ENCODE measurements around the gene PLRG1. TPM values are rescaled to one million over a fixed set of nuclear protein-coding genes. Genes with fewer than 3 reads are reported as not detected.
A peak's percentile ranks its signal among the peaks of the same experiment; 100 is the strongest.

PLRG1 gene
- total RNA-seq, 1 donor from 2014 or later = 55.7 TPM

DNA sequence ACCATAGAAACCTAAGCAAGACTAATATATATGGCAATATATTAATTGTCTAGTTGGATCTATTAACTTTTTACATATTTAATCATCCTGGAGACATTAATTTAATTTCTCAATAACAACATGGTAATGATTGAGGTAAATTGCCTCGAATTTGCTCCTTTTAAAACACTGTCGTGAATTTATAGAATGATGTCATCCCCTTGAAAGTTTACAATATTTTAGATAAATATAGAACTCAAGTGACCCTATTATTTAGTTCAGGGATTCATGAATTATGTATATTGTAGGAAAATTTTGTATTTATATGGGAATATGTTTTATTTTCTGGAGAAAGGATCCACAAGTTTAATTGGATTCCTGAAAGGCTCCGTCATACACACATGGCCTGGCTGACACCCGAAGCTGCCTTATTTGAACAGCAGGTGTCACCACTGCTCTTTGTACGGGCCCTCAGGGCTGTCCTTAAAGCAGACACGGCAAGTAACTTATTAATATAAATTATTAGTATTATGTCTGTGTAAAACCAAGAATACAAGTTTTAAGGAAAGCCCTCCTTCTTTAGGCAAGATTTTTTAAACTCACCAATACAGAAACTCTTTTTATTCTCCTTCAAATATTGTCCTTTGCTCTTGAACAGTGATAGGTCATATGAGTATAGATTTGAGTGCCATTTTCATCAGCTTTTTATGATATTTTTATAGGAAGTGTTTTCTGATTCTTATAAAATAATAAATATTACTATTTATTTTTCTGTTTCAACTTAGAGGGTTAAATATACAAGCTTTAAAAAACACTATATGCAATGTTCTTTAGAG, 1.9 kb upstream of the PLRG1 start:
- peaks cover 12% of the 10 kb centered on the region for H3K36me3 ChIP-seq
- no peaks in the 10 kb centered on the region for H3K9me3 ChIP-seq
- H3K27ac ChIP-seq = no peak overlapping the region
- peaks cover 25% of the 10 kb centered on the region for H3K4me1 ChIP-seq
- intact Hi-C loops (cut with DNase I) = loop anchor here (10.0 kb wide), 1 partner anchor 63 kb away; the partner anchor contains the start of gene FGG
- TF ChIP-seq, protein P1, sequence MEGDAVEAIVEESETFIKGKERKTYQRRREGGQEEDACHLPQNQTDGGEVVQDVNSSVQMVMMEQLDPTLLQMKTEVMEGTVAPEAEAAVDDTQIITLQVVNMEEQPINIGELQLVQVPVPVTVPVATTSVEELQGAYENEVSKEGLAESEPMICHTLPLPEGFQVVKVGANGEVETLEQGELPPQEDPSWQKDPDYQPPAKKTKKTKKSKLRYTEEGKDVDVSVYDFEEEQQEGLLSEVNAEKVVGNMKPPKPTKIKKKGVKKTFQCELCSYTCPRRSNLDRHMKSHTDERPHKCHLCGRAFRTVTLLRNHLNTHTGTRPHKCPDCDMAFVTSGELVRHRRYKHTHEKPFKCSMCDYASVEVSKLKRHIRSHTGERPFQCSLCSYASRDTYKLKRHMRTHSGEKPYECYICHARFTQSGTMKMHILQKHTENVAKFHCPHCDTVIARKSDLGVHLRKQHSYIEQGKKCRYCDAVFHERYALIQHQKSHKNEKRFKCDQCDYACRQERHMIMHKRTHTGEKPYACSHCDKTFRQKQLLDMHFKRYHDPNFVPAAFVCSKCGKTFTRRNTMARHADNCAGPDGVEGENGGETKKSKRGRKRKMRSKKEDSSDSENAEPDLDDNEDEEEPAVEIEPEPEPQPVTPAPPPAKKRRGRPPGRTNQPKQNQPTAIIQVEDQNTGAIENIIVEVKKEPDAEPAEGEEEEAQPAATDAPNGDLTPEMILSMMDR (IDR thresholded peaks at IDR 0.05) = peak; percentile 92
- H3K4me3 ChIP-seq = no peak overlapping the region
- no peaks in the 10 kb centered on the region for H3K27me3 ChIP-seq (ENCODE audit: low read depth)
- ATAC-seq (peak; percentile 80 to 82), DNase-seq (peak; percentile 74)

DNA sequence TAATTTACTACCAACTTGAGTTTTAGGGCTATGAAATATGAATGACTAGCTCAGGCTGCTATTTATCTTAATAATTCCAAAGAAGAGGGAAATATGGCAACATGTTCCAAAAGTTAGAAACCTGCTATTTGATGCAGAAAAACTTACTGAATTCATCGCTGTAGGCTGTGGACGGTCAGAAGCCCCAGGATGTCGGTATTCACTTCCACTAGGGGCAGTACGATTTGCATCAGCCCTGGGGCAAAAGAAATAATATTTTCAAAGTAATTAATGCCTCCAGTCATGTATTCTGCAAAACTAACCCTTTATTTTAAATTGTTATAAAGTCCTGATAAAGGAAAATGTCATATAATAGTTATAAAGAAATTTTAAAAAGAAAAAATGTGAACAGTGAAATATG, 4.5 kb downstream of the PLRG1 start:
- ATAC-seq = no peak
- no peak overlapping the region for H3K4me3 ChIP-seq
- H3K27ac ChIP-seq = no peak overlapping the region
- TF ChIP-seq, protein P1 (IDR thresholded peaks at IDR 0.05) = no peak
- H3K4me1 ChIP-seq = peaks cover 22% of the 10 kb centered on the region
- H3K9me3 ChIP-seq = no peaks in the 10 kb centered on the region
- intact Hi-C loops (cut with DNase I) = no loop called here
- peaks cover 75% of the 10 kb centered on the region for H3K36me3 ChIP-seq
- no peaks in the 10 kb centered on the region for H3K27me3 ChIP-seq (ENCODE audit: low read depth)
- no peak for DNase-seq

DNA sequence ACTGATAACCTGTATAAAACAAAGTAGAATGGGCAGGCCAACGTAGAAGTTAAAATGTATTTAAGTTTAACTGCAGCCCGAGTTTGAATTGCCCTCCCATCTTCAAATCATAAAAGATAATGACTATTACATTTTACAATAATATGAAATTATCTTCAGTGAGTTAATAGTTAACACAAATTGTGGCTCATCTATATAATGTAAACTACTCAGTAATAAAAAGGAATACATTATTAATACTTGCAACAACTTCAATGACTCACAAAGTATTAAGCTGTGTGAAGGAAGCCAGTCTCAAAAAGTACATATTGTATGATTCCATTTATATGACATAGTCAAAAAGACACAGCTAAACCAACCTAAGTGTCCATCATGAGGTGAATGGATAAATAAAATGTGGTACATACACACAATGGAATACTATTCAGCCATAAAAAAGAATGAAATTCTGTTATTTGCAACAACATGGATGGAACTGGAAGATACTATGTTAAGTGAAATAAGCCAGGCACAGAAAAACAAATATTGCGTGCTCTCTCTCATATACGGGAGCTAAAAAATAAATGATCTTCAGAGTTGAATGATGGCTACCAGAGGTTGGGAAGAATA, 7.8 kb downstream of the PLRG1 start:
- no peaks in the 10 kb centered on the region for H3K27me3 ChIP-seq (ENCODE audit: low read depth)
- no peaks in the 10 kb centered on the region for H3K9me3 ChIP-seq
- DNase-seq (no peak), ATAC-seq (no peak)
- intact Hi-C loops (cut with DNase I) = no loop called here
- H3K27ac ChIP-seq = no peak overlapping the region
- TF ChIP-seq, protein P1 (IDR thresholded peaks at IDR 0.05) = no peak
- H3K4me3 ChIP-seq = no peak overlapping the region
- H3K36me3 ChIP-seq = peaks cover 100% of the 10 kb centered on the region
- no peaks in the 10 kb centered on the region for H3K4me1 ChIP-seq

DNA sequence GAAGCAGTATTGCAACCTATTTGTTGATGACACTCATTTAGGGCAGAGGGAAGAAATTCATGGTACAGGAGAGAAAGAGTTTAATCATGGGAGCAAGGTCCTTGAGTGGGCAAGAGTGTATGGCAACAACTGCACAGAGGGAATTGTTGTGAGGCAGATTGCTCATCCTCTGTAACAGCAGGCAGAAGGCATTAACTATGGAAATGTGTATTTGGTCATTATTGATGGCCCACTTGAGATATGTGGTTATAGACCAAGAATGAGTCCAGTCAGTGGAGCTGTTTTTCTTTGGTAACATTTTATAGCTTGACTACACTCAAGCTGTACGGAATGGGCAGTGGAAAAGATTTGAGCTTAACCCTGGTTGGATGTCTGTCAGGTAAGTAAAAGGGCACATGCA, 15.9 kb downstream of the PLRG1 start:
- TF ChIP-seq, protein P1 (IDR thresholded peaks at IDR 0.05) = no peak
- H3K27me3 ChIP-seq (ENCODE audit: low read depth) = no peaks in the 10 kb centered on the region
- ATAC-seq = no peak
- no peak overlapping the region for H3K4me3 ChIP-seq
- DNase-seq = no peak
- intact Hi-C loops (cut with DNase I) = no loop called here
- H3K27ac ChIP-seq = no peak overlapping the region
- peaks cover 46% of the 10 kb centered on the region for H3K36me3 ChIP-seq
- H3K9me3 ChIP-seq = no peaks in the 10 kb centered on the region
- no peaks in the 10 kb centered on the region for H3K4me1 ChIP-seq

DNA sequence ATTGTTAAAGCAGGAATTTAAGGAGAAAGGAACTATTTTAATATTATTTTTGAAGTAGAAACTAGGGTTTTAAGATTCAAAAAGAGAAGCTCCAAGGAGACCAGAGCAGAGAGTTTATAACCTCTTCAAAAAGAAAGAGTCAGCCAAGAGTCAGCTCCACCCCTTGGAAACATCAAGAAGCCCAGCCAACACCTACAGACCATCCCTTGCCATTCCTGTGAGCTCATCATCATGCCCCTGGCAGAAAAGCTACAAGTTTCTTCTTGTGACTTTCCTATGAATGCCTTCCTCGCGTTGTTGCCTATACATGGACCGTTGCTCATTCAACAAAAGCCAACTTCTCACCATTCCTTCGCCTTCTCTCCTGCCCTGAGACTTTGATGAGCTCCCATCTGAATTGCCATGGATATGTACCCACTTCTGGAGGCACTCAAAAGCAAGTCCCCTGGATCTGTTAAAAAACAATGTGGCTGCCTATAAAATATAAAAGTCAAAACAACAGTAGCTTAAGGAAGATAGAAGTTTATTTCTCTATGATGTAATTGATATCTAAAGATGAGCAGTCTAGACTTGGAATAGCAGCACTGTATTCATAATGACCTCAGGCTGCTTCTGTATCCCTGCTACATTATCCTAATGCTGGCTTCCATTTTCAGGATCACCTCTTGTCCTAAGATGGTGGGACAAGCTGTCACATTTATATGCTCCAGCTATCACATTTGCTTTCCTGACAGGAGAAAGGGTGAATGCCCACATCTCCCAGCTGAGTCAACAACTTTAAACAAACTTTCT, 20.3 kb downstream of the PLRG1 start:
- intact Hi-C loops (cut with DNase I) = no loop called here
- Histone ChIP-seq H3K27me3 (ENCODE audit: low read depth) (no peaks in the 10 kb centered on the region), H3K9me3 (no peaks in the 10 kb centered on the region), H3K4me1 (no peaks in the 10 kb centered on the region), H3K36me3 (peaks cover 2% of the 10 kb centered on the region), H3K4me3 (no peak overlapping the region), H3K27ac (no peak overlapping the region)
- TF ChIP-seq, protein P1 (IDR thresholded peaks at IDR 0.05) = no peak
- no peak for ATAC-seq
- no peak for DNase-seq
